SH-SY5Y (cell line): ENCODE measurements around the gene MED7.

Experiments
- GATA2 ChIP-seq: IDR thresholded peaks from 2 replicates; pipeline ENCODE4 v1.6.1; 2011; ENCODE audit warnings: mild to moderate bottlenecking, low read depth, low read length
- GATA3 ChIP-seq: IDR thresholded peaks from 2 replicates; pipeline ENCODE4 v1.6.1; 2011; ENCODE audit warnings: low read depth, mild to moderate bottlenecking, low read length, moderate library complexity

GRCh38 chr5:157132281-157132612 lies 10.4 kb downstream of the MED7 start:
- TF ChIP-seq GATA3 (no peak), GATA2 (no peak)
